Activated naive CD4-positive, alpha-beta T cell treated with anti-CD3 and anti-CD28 coated beads, Interleukin-2, amount 10 ng/mL, durations not matched to agents 7 days and 5 days (primary cell): ENCODE data around the gene BSND.
A peak's percentile ranks its signal among the peaks of the same experiment; 100 is the strongest.

ENCODE experiments used
- CTCF ChIA-PET: fragments of 350-600 bp; sonication (Branson Sonifier 250); formaldehyde crosslinking; loops from one replicate; lab custom pipeline; 2021; ENCODE audit warnings: antibody characterized with exemption; lab: Charles Lee
- DNase-seq: peaks from one replicate; pipeline ENCODE4 v3.0.0-alpha.2; 2020
- H3K27ac Mint-ChIP-seq: one replicate; pipeline ENCODE4 v1.8.0; 2021; ENCODE audit warnings: mild to moderate bottlenecking, moderate library complexity, mixed read lengths
- H3K27me3 Mint-ChIP-seq: one replicate; pipeline ENCODE4 v1.8.0; 2021; ENCODE audit warnings: mild to moderate bottlenecking, mixed read lengths
- H3K36me3 Mint-ChIP-seq: one replicate; pipeline ENCODE4 v1.8.0; 2021; ENCODE audit warnings: mixed read lengths
- H3K4me1 Mint-ChIP-seq: one replicate; pipeline ENCODE4 v1.8.0; 2021; ENCODE audit warnings: mixed read lengths
- H3K4me3 Mint-ChIP-seq: one replicate; pipeline ENCODE4 v1.8.0; 2021; ENCODE audit warnings: mild to moderate bottlenecking, moderate library complexity, mixed read lengths
- H3K9me3 Mint-ChIP-seq: one replicate; pipeline ENCODE4 v1.8.0; 2021; ENCODE audit warnings: mixed read lengths

The BSND gene

GRCh38 chr1:54979327-54979891, 19.3 kb upstream of the BSND start:
- CTCF ChIA-PET = interaction anchor here (0.9 to 1.8 kb wide), 2 partner anchors 29 to 34 kb away, joined by 4 to 5 read pairs; no protein-coding TSS in a partner anchor
- DNase-seq = no peak
- Mint-ChIP-seq H3K36me3 (no peaks in the 10 kb centered on the region), H3K27me3 (peaks cover 84% of the 10 kb centered on the region), H3K4me3 (no peak overlapping the region), H3K4me1 (no peaks in the 10 kb centered on the region), H3K27ac (no peak overlapping the region), H3K9me3 (no peaks in the 10 kb centered on the region)

DNA sequence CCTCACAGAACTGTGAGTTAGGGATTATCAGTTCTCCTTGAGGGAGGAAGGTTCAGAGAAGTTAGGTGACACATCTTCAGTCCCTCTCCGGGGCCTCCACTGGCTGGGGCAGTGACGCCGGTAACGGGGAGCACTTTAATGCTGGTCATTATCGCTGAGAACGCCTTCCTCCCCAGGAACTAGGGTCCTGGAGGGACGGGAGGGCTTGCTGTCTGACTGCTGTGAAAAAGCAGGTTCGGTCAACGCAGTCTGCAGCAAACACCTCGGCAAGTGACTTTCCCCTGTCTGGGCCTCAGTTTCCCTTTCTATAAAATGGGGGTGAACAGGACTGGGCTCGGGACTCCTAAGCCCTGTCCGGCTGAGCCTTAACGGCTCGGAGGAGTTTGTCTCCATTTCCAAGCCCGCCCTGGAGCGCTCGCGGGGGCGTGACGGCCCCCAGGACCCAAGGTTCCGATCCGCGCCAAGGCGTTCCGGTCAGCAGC, 18.6 kb upstream of the BSND start:
- Mint-ChIP-seq H3K4me3 (no peak overlapping the region), H3K27ac (no peak overlapping the region), H3K4me1 (no peaks in the 10 kb centered on the region), H3K27me3 (peaks cover 85% of the 10 kb centered on the region), H3K9me3 (no peaks in the 10 kb centered on the region), H3K36me3 (no peaks in the 10 kb centered on the region)
- DNase-seq = no peak
- CTCF ChIA-PET = no interaction called here

DNA sequence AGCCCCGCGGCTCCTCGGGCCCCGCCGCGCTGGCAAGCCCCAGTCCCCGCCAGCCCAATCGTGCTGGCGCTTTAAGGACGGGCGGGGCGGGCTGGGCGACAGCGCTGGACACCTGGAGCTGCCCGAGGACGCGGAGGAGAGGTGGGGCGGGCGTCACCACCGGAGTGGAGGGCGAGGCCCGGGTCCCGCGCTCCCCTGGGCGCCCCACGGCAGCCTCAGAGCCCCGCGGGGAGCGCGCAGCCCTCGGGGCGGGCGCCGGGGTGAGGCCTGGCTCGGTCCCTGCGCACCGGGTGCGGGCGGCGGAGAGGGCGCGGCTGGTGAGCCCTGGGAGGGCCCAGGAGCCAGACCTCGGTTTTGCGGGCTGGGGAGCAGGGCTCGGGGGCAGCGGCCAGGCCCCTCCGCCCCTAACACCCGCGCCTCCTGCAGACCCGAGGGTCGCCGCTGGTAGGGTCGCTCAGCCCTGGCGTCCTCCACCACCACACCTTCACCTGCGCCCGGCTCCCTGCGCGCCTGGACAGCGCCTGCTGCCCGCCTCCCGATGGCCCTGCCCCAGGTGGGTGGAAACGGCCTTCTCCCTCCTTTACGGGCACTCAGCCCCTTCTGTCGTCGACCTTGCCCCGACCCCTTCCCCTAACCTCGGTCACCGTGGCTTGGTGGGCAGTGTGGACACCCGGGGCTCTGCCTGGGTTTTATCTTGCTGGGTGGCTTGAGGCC, 18.0 kb upstream of the BSND start, which contains the start of gene TMEM61:
TSS of gene TMEM61 (plus strand) at position 101 of the 714 bp plus-strand sequence. CDS start at position 539, 438 bp downstream.
- Mint-ChIP-seq H3K4me3 (no peak within 1 kb of the TSS), H3K27me3 (peaks cover 85% of the 10 kb centered on the region)

DNA sequence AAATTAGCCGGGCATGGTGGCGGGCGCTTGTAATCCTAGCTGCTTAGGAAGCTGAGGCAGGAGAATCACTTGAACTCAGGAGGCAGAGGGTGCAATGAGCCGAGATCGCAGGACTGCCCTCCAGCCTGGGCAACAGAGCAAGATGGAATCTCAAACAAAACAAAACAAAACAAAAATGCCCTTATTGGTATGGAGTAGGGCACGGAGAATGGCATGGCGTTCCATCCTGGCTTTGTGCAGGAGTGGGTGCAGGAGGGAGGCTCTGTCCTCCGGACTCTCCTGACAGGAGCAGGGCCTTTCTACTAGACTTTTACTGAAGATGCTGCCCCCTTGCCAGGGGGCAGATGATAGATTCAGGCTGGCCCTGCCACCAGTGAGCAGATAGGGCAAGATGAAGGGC, 17.3 kb upstream of the BSND start:
- Mint-ChIP-seq H3K27ac (no peak overlapping the region), H3K9me3 (no peaks in the 10 kb centered on the region), H3K27me3 (peaks cover 86% of the 10 kb centered on the region), H3K36me3 (no peaks in the 10 kb centered on the region), H3K4me3 (no peak overlapping the region), H3K4me1 (no peaks in the 10 kb centered on the region)
- CTCF ChIA-PET = no interaction called here
- DNase-seq = no peak

More for the DNA sequence above, 18.0 kb upstream of the BSND start, which contains the start of gene TMEM61:
- Mint-ChIP-seq H3K4me1 (no peaks in the 10 kb centered on the region), H3K36me3 (no peaks in the 10 kb centered on the region), H3K27ac (no peak within 1 kb of the TSS), H3K9me3 (no peaks in the 10 kb centered on the region)
- DNase-seq = no peak
- CTCF ChIA-PET = no interaction called here

- DNase-seq = no peak
- no peaks in the 10 kb centered on the region for H3K4me1 Mint-ChIP-seq
- no peaks in the 10 kb centered on the region for H3K9me3 Mint-ChIP-seq
- peaks cover 75% of the 10 kb centered on the region for H3K27me3 Mint-ChIP-seq
- H3K27ac Mint-ChIP-seq = no peak overlapping the region
- CTCF ChIA-PET = no interaction called here
- H3K4me3 Mint-ChIP-seq = no peak overlapping the region
- no peaks in the 10 kb centered on the region for H3K36me3 Mint-ChIP-seq
Observed at GRCh38 chr1:54982739-54983138, 16.0 kb upstream of the BSND start.

GRCh38 chr1:54984131-54984842, 14.4 kb upstream of the BSND start:
- H3K27me3 Mint-ChIP-seq = peaks cover 60% of the 10 kb centered on the region
- CTCF ChIA-PET = interaction anchor here (0.6 to 1.3 kb wide), 4 partner anchors 10 to 39 kb away, joined by 3 to 8 read pairs (median 4); no protein-coding TSS in a partner anchor
- no peaks in the 10 kb centered on the region for H3K9me3 Mint-ChIP-seq
- H3K4me1 Mint-ChIP-seq = no peaks in the 10 kb centered on the region
- no peak overlapping the region for H3K4me3 Mint-ChIP-seq
- no peak overlapping the region for H3K27ac Mint-ChIP-seq
- DNase-seq = peak; percentile 14
- H3K36me3 Mint-ChIP-seq = no peaks in the 10 kb centered on the region

GRCh38 chr1:54985556-54985955, 13.2 kb upstream of the BSND start:
- DNase-seq = peak; percentile 1
- Mint-ChIP-seq H3K4me1 (no peaks in the 10 kb centered on the region), H3K9me3 (no peaks in the 10 kb centered on the region), H3K4me3 (no peak overlapping the region), H3K27ac (no peak overlapping the region), H3K27me3 (peaks cover 49% of the 10 kb centered on the region), H3K36me3 (no peaks in the 10 kb centered on the region)
- CTCF ChIA-PET = interaction anchor here (1.0 kb wide), 2 partner anchors 10 to 41 kb away, joined by 4 to 8 read pairs; no protein-coding TSS in a partner anchor

DNA sequence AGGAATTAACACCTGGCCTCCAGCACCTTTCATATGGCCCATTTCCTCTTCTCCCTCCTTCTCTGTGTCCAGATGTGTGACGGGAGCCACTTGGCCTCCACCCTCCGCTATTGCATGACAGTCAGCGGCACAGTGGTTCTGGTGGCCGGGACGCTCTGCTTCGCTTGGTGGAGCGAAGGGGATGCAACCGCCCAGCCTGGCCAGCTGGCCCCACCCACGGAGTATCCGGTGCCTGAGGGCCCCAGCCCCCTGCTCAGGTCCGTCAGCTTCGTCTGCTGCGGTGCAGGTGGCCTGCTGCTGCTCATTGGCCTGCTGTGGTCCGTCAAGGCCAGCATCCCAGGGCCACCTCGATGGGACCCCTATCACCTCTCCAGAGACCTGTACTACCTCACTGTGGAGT, 12.7 kb upstream of the BSND start:
- CTCF ChIA-PET = interaction anchor here (5.6 kb wide), 1 partner anchor 40 kb away, joined by 23 read pairs; no protein-coding TSS in a partner anchor
- Mint-ChIP-seq H3K27ac (no peak overlapping the region), H3K4me1 (no peaks in the 10 kb centered on the region), H3K9me3 (no peaks in the 10 kb centered on the region), H3K27me3 (peaks cover 46% of the 10 kb centered on the region), H3K36me3 (no peaks in the 10 kb centered on the region), H3K4me3 (no peak overlapping the region)
- DNase-seq = no peak

- Mint-ChIP-seq H3K36me3 (no peaks in the 10 kb centered on the region), H3K9me3 (no peaks in the 10 kb centered on the region), H3K27me3 (peaks cover 41% of the 10 kb centered on the region), H3K4me1 (no peaks in the 10 kb centered on the region), H3K27ac (no peak overlapping the region), H3K4me3 (no peak overlapping the region)
- DNase-seq = peak; percentile 2
- CTCF ChIA-PET = interaction anchor here (5.6 kb wide), 1 partner anchor 40 kb away, joined by 23 read pairs; no protein-coding TSS in a partner anchor
Observed at GRCh38 chr1:54986533-54986932, 12.2 kb upstream of the BSND start.

DNA sequence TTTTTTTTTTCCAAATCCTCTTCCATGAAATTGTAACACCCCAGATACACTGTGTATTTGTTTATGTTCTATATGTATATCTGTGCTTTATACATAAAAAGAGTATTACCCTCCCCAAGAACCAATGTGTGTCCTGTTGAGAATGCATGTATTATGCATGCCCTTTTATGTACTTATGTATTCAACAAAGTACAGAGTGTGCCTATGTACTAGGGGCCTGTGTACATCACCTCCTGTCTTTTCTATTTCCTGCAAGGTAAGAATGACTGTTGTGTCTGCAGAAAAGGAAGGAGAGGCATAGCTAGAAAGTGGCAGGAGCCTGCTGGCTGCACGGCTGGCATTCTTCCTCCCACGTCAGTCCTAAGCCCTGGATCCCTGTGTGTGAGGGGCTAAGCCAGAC, 11.3 kb upstream of the BSND start:
- CTCF ChIA-PET = interaction anchor here (1.0 to 5.6 kb wide), 4 partner anchors 9 to 41 kb away, joined by 3 to 23 read pairs (median 9); no protein-coding TSS in a partner anchor
- no peak overlapping the region for H3K27ac Mint-ChIP-seq

GRCh38 chr1:54987919-54988705, 10.6 kb upstream of the BSND start:
- no peaks in the 10 kb centered on the region for H3K9me3 Mint-ChIP-seq
- H3K36me3 Mint-ChIP-seq = no peaks in the 10 kb centered on the region
- CTCF ChIA-PET = interaction anchor here (1.0 to 5.6 kb wide), 4 partner anchors 8 to 42 kb away, joined by 3 to 23 read pairs (median 9); no protein-coding TSS in a partner anchor
- DNase-seq = no peak
- no peak overlapping the region for H3K4me3 Mint-ChIP-seq
- no peaks in the 10 kb centered on the region for H3K4me1 Mint-ChIP-seq
- peaks cover 26% of the 10 kb centered on the region for H3K27me3 Mint-ChIP-seq
- H3K27ac Mint-ChIP-seq = no peak overlapping the region

More for the DNA sequence above, 11.3 kb upstream of the BSND start:
- Mint-ChIP-seq H3K36me3 (no peaks in the 10 kb centered on the region), H3K27me3 (peaks cover 32% of the 10 kb centered on the region), H3K4me1 (no peaks in the 10 kb centered on the region), H3K4me3 (no peak overlapping the region), H3K9me3 (no peaks in the 10 kb centered on the region)
- no peak for DNase-seq

DNA sequence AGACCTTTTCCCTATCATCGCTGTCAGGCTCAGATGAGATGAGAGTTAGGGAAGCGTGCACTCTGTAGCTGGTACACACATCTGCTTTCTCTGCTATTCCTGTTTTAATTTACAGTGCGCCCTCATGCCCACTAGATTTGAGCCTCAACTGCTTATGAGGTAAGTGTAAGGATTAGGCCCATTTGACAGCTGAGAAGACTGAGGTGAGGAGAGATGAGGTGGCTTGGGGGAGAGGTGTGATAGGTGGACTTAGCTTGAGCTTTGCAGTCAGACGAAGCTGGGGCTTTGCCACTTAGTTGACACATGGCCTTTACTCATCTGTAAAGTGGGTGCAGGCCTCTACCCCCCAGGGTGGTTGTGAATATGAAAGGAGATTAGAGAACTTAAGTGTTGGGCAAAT, 9.8 kb upstream of the BSND start:
- CTCF ChIA-PET = interaction anchor here (3.2 to 5.6 kb wide), 2 partner anchors 39 to 43 kb away, joined by 15 to 23 read pairs; no protein-coding TSS in a partner anchor
- no peak overlapping the region for H3K4me3 Mint-ChIP-seq
- no peaks in the 10 kb centered on the region for H3K36me3 Mint-ChIP-seq
- H3K27ac Mint-ChIP-seq = no peak overlapping the region
- no peaks in the 10 kb centered on the region for H3K9me3 Mint-ChIP-seq
- peaks cover 22% of the 10 kb centered on the region for H3K27me3 Mint-ChIP-seq
- no peaks in the 10 kb centered on the region for H3K4me1 Mint-ChIP-seq
- no peak for DNase-seq

- no peak overlapping the region for H3K4me3 Mint-ChIP-seq
- no peaks in the 10 kb centered on the region for H3K9me3 Mint-ChIP-seq
- peaks cover 3% of the 10 kb centered on the region for H3K4me1 Mint-ChIP-seq
- DNase-seq = no peak
- H3K27me3 Mint-ChIP-seq = peaks cover 22% of the 10 kb centered on the region
- H3K36me3 Mint-ChIP-seq = no peaks in the 10 kb centered on the region
- CTCF ChIA-PET = interaction anchor here (3.2 to 5.6 kb wide), 2 partner anchors 40 to 43 kb away, joined by 15 to 23 read pairs; no protein-coding TSS in a partner anchor
- no peak overlapping the region for H3K27ac Mint-ChIP-seq
Observed at GRCh38 chr1:54989473-54989872, 9.3 kb upstream of the BSND start.
